Neural progenitor cell (in vitro differentiated cells): ENCODE results near the gene PAQR9. TPM values are rescaled to one million over a fixed set of nuclear protein-coding genes. Genes with fewer than 3 reads are reported as not detected.

Source experiments
- DNase-seq: peaks from one replicate; pipeline ENCODE4 v3.0.0-alpha.2; 2016; ENCODE audit warnings: low spot score
- H2AFZ ChIP-seq: fragments of 200-600 bp; sonication (generic); replicated peaks from 2 replicates; pipeline ENCODE4 v1.6.1; 2016; ENCODE audit warnings: antibody characterized with exemption
- H3F3A ChIP-seq: fragments of 200-600 bp; sonication (generic); 2 replicates; pipeline ENCODE4 v1.6.1; 2016; ENCODE audit warnings: antibody characterized with exemption, low read depth
- H3K27ac ChIP-seq: fragments of 200-600 bp; sonication (generic); 2 replicates; pipeline ENCODE4 v1.5.1; 2016; ENCODE audit warnings: mild to moderate bottlenecking
- H3K27me3 ChIP-seq: fragments of 200-600 bp; sonication (generic); 2 replicates; pipeline ENCODE4 v1.6.1; 2016; ENCODE audit warnings: mild to moderate bottlenecking, moderate library complexity
- H3K36me3 ChIP-seq: fragments of 200-600 bp; sonication (generic); 2 replicates; pipeline ENCODE4 v1.5.1; 2016
- H3K4me1 ChIP-seq: fragments of 200-600 bp; sonication (generic); 2 replicates; pipeline ENCODE4 v1.6.1; 2016; ENCODE audit warnings: mixed run types
- H3K4me2 ChIP-seq: fragments of 200-600 bp; sonication (generic); 2 replicates; pipeline ENCODE4 v1.6.1; 2016
- H3K4me3 ChIP-seq: fragments of 200-600 bp; sonication (generic); 2 replicates; pipeline ENCODE4 v1.5.1; 2016
- H3K79me2 ChIP-seq: fragments of 200-600 bp; sonication (generic); 2 replicates; pipeline ENCODE4 v1.6.1; 2016; ENCODE audit warnings: low read depth
- H3K9ac ChIP-seq: fragments of 200-600 bp; sonication (generic); 2 replicates; pipeline ENCODE4 v1.6.1; 2016
- H3K9me3 ChIP-seq: fragments of 200-600 bp; sonication (generic); 2 replicates; pipeline ENCODE4 v1.5.1; 2016; ENCODE audit warnings: low read depth
- H4K20me1 ChIP-seq: fragments of 200-600 bp; sonication (generic); 2 replicates; pipeline ENCODE4 v1.6.1; 2016; ENCODE audit warnings: low read depth
- H3K27ac Mint-ChIP-seq: 3 replicates; pipeline ENCODE4 v1.8.0; 2021; ENCODE audit warnings: mixed read lengths
- H3K27me3 Mint-ChIP-seq: 2 replicates; pipeline ENCODE4 v1.8.0; 2022; ENCODE audit warnings: low read depth, mild to moderate bottlenecking, inconsistent platforms, moderate library complexity, mixed read lengths; ENCODE audit not compliant: insufficient read depth
- H3K36me3 Mint-ChIP-seq: 3 replicates; pipeline ENCODE4 v1.8.0; 2021; ENCODE audit warnings: mixed read lengths
- H3K4me1 Mint-ChIP-seq: 3 replicates; pipeline ENCODE4 v1.8.0; 2021; ENCODE audit warnings: mixed read lengths
- H3K4me3 Mint-ChIP-seq: 3 replicates; pipeline ENCODE4 v1.8.0; 2021; ENCODE audit warnings: mild to moderate bottlenecking, moderate library complexity, mixed read lengths
- H3K9me3 Mint-ChIP-seq: 3 replicates; pipeline ENCODE4 v1.8.0; 2020; ENCODE audit warnings: mixed read lengths
- CTCF ChIP-seq: fragments of 200-600 bp; sonication (generic); IDR thresholded peaks from 2 replicates; pipeline ENCODE4 v1.5.1; 2017; ENCODE audit warnings: antibody characterized with exemption, mild to moderate bottlenecking
- EZH2 ChIP-seq: fragments of 200-600 bp; sonication (generic); IDR thresholded peaks from 2 replicates; pipeline ENCODE4 v1.6.1; 2017; ENCODE audit warnings: antibody characterized with exemption, mild to moderate bottlenecking, moderate library complexity
- EZH2phosphoT487 ChIP-seq: fragments of 200-600 bp; sonication (generic); IDR thresholded peaks from 2 replicates; pipeline ENCODE4 v1.6.1; 2017; ENCODE audit warnings: antibody characterized with exemption
- total RNA-seq: library from RNA; depleted of rRNA; stranded (reverse); fragments of >200 nt; gene quantifications from 2 replicates; pipeline ENCODE4 v1.2.3, GENCODE V29; 2015; ENCODE audit warnings: low replicate concordance

Gene PAQR9
- total RNA-seq, 1 donor from 2014 or later, result 2.2 TPM

DNA sequence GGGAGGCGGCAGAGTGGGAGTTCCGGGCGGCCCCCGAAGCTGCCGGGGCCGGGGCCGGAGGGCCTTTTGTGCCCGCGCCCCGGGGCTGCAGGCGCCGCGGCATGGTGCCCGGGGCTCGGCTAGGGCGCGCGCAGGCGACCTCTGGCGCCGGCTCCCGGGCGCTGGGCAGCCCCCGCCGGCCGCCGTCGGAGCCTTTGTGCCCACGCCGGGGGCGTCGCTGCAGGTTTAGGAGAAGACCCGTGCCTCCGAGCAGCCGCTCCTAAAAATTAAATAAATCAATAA lies 299 bp downstream of the PAQR9 start:
- Histone ChIP-seq H3K27me3 (peaks cover 60% of the 10 kb centered on the region), H3F3A (peaks cover 23% of the 10 kb centered on the region), H3K4me2 (peak overlapping the region; percentile 76), H3K36me3 (no peaks in the 10 kb centered on the region), H2AFZ (peak overlapping the region; percentile 100), H3K4me3 (peak overlapping the region; percentile 93), H3K79me2 (no peaks in the 10 kb centered on the region), H4K20me1 (no peaks in the 10 kb centered on the region), H3K4me1 (peaks cover 3% of the 10 kb centered on the region), H3K9me3 (no peaks in the 10 kb centered on the region), H3K9ac (no peak overlapping the region), H3K27ac (no peak overlapping the region)
- Mint-ChIP-seq H3K36me3 (peaks cover 9% of the 10 kb centered on the region), H3K4me1 (peaks cover 13% of the 10 kb centered on the region), H3K9me3 (peaks cover 13% of the 10 kb centered on the region), H3K27me3 (peaks cover 19% of the 10 kb centered on the region), H3K4me3 (peak overlapping the region; percentile 93), H3K27ac (no peak overlapping the region)
- TF ChIP-seq CTCF (peak; percentile 16), EZH2 (no peak)
- peak; percentile 67 for DNase-seq

GRCh38 chr3:142962520-142963233 lies 797 bp downstream of the PAQR9 start:
- no peak overlapping the region for H3K27ac ChIP-seq
- peaks cover 3% of the 10 kb centered on the region for H3K4me1 ChIP-seq
- peaks cover 23% of the 10 kb centered on the region for H3F3A ChIP-seq
- peak overlapping the region; percentile 93 for H3K4me3 ChIP-seq
- no peak overlapping the region for H3K9ac ChIP-seq
- Mint-ChIP-seq H3K27ac (peak overlapping the region; percentile 23), H3K36me3 (peaks cover 9% of the 10 kb centered on the region), H3K27me3 (peaks cover 19% of the 10 kb centered on the region), H3K4me1 (peaks cover 14% of the 10 kb centered on the region), H3K9me3 (peaks cover 13% of the 10 kb centered on the region), H3K4me3 (peak overlapping the region; percentile 93)
- TF ChIP-seq CTCF (no peak), EZH2phosphoT487 (no peak), EZH2 (no peak)
- H3K27me3 ChIP-seq, result peaks cover 60% of the 10 kb centered on the region
- H2AFZ ChIP-seq, result peak overlapping the region; percentile 100
- H3K79me2 ChIP-seq, result no peaks in the 10 kb centered on the region
- H3K4me2 ChIP-seq, result peak overlapping the region; percentile 76
- no peak for DNase-seq
- no peaks in the 10 kb centered on the region for H3K9me3 ChIP-seq
- no peaks in the 10 kb centered on the region for H4K20me1 ChIP-seq
- no peaks in the 10 kb centered on the region for H3K36me3 ChIP-seq

DNA sequence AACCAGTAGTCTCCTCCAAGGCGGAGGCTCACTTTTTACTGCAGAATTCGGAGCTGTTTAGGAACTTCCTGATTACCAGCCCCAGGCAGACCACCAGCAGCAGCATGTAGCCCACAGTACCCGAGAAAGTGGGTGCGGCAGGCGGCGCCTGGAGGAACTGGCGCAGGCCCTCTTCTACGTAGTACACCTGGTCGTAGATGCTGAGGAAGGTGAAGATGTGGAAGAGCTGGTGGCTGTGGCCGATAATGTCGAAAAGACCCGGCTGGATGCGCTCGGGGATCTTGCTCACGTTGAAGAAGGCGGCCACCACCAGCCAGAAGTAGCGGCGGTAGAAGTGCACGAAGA lies 1.3 kb downstream of the PAQR9 start:
- TF ChIP-seq EZH2phosphoT487, result no peak
- TF ChIP-seq EZH2, result no peak
- no peak for TF ChIP-seq CTCF
- Mint-ChIP-seq H3K27ac (peak overlapping the region; percentile 23), H3K4me3 (peak overlapping the region; percentile 93), H3K27me3 (peaks cover 19% of the 10 kb centered on the region), H3K4me1 (peaks cover 19% of the 10 kb centered on the region), H3K9me3 (peaks cover 13% of the 10 kb centered on the region), H3K36me3 (peaks cover 9% of the 10 kb centered on the region)
- Histone ChIP-seq H3F3A (peaks cover 23% of the 10 kb centered on the region), H3K9ac (no peak overlapping the region), H3K79me2 (no peaks in the 10 kb centered on the region), H3K9me3 (no peaks in the 10 kb centered on the region), H3K4me1 (peaks cover 3% of the 10 kb centered on the region), H2AFZ (no peak overlapping the region), H3K4me3 (no peak overlapping the region), H3K4me2 (no peak overlapping the region), H4K20me1 (no peaks in the 10 kb centered on the region), H3K27me3 (peaks cover 60% of the 10 kb centered on the region), H3K27ac (no peak overlapping the region), H3K36me3 (no peaks in the 10 kb centered on the region)
- no peak for DNase-seq
